Liver (tissue), 9 donors: ENCODE measurements around the gene USP40. TPM values are rescaled to one million over a fixed set of nuclear protein-coding genes. Genes with fewer than 3 reads are reported as not detected.

Source experiments
- DNase-seq: peaks from one replicate; pipeline ENCODE4 v3.0.0-alpha.2; 2017; ENCODE audit warnings: low spot score
- H3K27ac ChIP-seq, 2 donors: one replicate each; pipeline ENCODE4 v1.7.0; 2013; ENCODE audit warnings: inconsistent platforms in 2 of 2, low read length in 2 of 2, control low read depth in 1 of 2, low read depth in 1 of 2, mild to moderate bottlenecking in 1 of 2
- H3K27me3 ChIP-seq, 4 donors: one replicate each; pipeline versions ENCODE4 v1.6.1 to v1.7.0; 2013; ENCODE audit warnings: low read length in 3 of 4, inconsistent platforms in 1 of 4, mild to moderate bottlenecking in 1 of 4, moderate library complexity in 1 of 4; ENCODE audit not compliant: control insufficient read depth in 4 of 4, insufficient read depth in 4 of 4
- H3K36me3 ChIP-seq, 4 donors: one replicate each; pipeline versions ENCODE4 v1.6.1 to v1.7.0; 2013; ENCODE audit warnings: low read length in 3 of 4, mild to moderate bottlenecking in 3 of 4, low read depth in 1 of 4, moderate library complexity in 1 of 4; ENCODE audit not compliant: control insufficient read depth in 4 of 4, insufficient read depth in 3 of 4
- H3K4me1 ChIP-seq, 4 donors: one replicate each; pipeline versions ENCODE4 v1.6.1 to v1.7.0; 2013; ENCODE audit warnings: low read length in 3 of 4, mild to moderate bottlenecking in 3 of 4, moderate library complexity in 1 of 4; ENCODE audit not compliant: control insufficient read depth in 4 of 4, insufficient read depth in 4 of 4
- H3K4me3 ChIP-seq, 3 donors: one replicate each; pipeline versions ENCODE4 v1.6.1 to v1.7.0; 2013; ENCODE audit warnings: low read length in 3 of 3, control low read depth in 1 of 3, low read depth in 1 of 3, mild to moderate bottlenecking in 1 of 3
- H3K9ac ChIP-seq, 2 donors: one replicate each; pipeline ENCODE4 v1.7.0; 2013; ENCODE audit warnings: low read length in 2 of 2, mild to moderate bottlenecking in 2 of 2, moderate library complexity in 2 of 2, control low read depth in 1 of 2, low read depth in 1 of 2
- H3K9me3 ChIP-seq, 4 donors: one replicate each; pipeline versions ENCODE4 v1.6.1 to v1.7.0; 2013; ENCODE audit warnings: low read length in 3 of 4; ENCODE audit not compliant: control insufficient read depth in 4 of 4
- CTCF ChIP-seq: fragments of 150-350 bp; IDR thresholded peaks from 2 replicates; pipeline ENCODE4 v1.5.1; 2017; ENCODE audit warnings: improper control_type of control experiment, low read depth, low read length; ENCODE audit not compliant: missing input control
- EGR1 ChIP-seq, 2 donors: IDR thresholded peaks; 2 replicates each; pipeline ENCODE4 v1.6.1; 2016 to 2018; ENCODE audit warnings: antibody characterized with exemption in 2 of 2, low read depth in 2 of 2
- FOXA1 ChIP-seq: IDR thresholded peaks from 2 replicates; pipeline ENCODE4 v1.6.1; 2016; ENCODE audit warnings: antibody characterized with exemption
- FOXA2 ChIP-seq: IDR thresholded peaks from 2 replicates; pipeline ENCODE4 v1.6.1; 2016; ENCODE audit warnings: antibody characterized with exemption
- GABPA ChIP-seq, 2 donors: IDR thresholded peaks in 1 of 2; conservative IDR thresholded peaks in 1 of 2; 2 replicates each; pipeline ENCODE4 v1.6.1; 2016; ENCODE audit warnings: antibody characterized with exemption in 2 of 2, mild to moderate bottlenecking in 1 of 2, moderate library complexity in 1 of 2
- HNF4A ChIP-seq, 2 donors: conservative IDR thresholded peaks; 2 replicates each; pipeline ENCODE4 v1.6.1; 2016; ENCODE audit warnings: antibody characterized with exemption in 2 of 2, mild to moderate bottlenecking in 2 of 2
- HNF4G ChIP-seq: IDR thresholded peaks from 2 replicates; pipeline ENCODE4 v1.6.1; 2016; ENCODE audit warnings: antibody characterized with exemption
- JUND ChIP-seq, 2 donors: IDR thresholded peaks; 2 replicates each; pipeline ENCODE4 v1.6.1; 2016; ENCODE audit warnings: antibody characterized with exemption in 2 of 2
- MAX ChIP-seq: IDR thresholded peaks from 2 replicates; pipeline ENCODE4 v1.6.1; 2016; ENCODE audit warnings: antibody characterized with exemption
- NR2F2 ChIP-seq: IDR thresholded peaks from 2 replicates; pipeline ENCODE4 v1.6.1; 2016; ENCODE audit warnings: antibody characterized with exemption
- RAD21 ChIP-seq, 2 donors: IDR thresholded peaks; 2 replicates each; pipeline ENCODE4 v1.6.1; 2016; ENCODE audit warnings: antibody characterized with exemption in 2 of 2, mild to moderate bottlenecking in 2 of 2
- RXRA ChIP-seq, 2 donors: IDR thresholded peaks; 2 replicates each; pipeline ENCODE4 v1.6.1; 2017 to 2018; ENCODE audit warnings: antibody characterized with exemption in 2 of 2, mild to moderate bottlenecking in 1 of 2
- SP1 ChIP-seq: IDR thresholded peaks from 2 replicates; pipeline ENCODE4 v1.6.1; 2018; ENCODE audit warnings: antibody characterized with exemption, mild to moderate bottlenecking
- TAF1 ChIP-seq: conservative IDR thresholded peaks from 2 replicates; pipeline ENCODE4 v1.6.1; 2016; ENCODE audit warnings: antibody characterized with exemption, mild to moderate bottlenecking
- YY1 ChIP-seq: IDR thresholded peaks from 2 replicates; pipeline ENCODE4 v1.6.1; 2016; ENCODE audit warnings: antibody characterized with exemption, mild to moderate bottlenecking
- ZBTB33 ChIP-seq: IDR thresholded peaks from 2 replicates; pipeline ENCODE4 v1.6.1; 2016; ENCODE audit warnings: antibody characterized with exemption
- WGBS: extraction: QIAGEN DNeasy Blood & Tissue Kit; methylation state at CpG from one replicate; pipeline ENCODE4 v1.1.7; 2013; 5-methylcytosine and 5-hydroxymethylcytosine counted together
- polyA plus RNA-seq, 2 donors: library from polyadenylated mRNA; stranded (reverse) in 1 of 2; unstranded in 1 of 2; fragments of 200-250 nt in 1 of 2; fragments of >200 nt in 1 of 2; fragmentation: Nextera tagmentation in 1 of 2; extraction: Ambion mirVana in 1 of 2; gene quantifications; one replicate each; pipeline versions ENCODE4 v1.2.1 to v1.2.3, GENCODE V29; 2013 to 2015
- total RNA-seq, 2 donors: library from RNA; depleted of rRNA; stranded (reverse); fragments of >200 nt; gene quantifications; one replicate each; pipeline ENCODE4 v1.2.3, GENCODE V29; 2014
- TF ChIP-seq, protein P1 (sequence below): IDR thresholded peaks from 2 replicates; pipeline ENCODE4 v1.6.1; 2016; ENCODE audit warnings: antibody characterized with exemption
- TF ChIP-seq, protein P2 (sequence below): IDR thresholded peaks from 2 replicates; pipeline ENCODE4 v1.6.1; 2016; ENCODE audit warnings: antibody characterized with exemption, mild to moderate bottlenecking
- donor health status: healthy.
- donor health status: healthy.
- donor health status: healthy.
- donor health status: healthy.
- donor health status: healthy.

The USP40 gene
- total and polyA plus RNA-seq, 4 donors: 12.0 to 29.0 (median 17.1) TPM

DNA sequence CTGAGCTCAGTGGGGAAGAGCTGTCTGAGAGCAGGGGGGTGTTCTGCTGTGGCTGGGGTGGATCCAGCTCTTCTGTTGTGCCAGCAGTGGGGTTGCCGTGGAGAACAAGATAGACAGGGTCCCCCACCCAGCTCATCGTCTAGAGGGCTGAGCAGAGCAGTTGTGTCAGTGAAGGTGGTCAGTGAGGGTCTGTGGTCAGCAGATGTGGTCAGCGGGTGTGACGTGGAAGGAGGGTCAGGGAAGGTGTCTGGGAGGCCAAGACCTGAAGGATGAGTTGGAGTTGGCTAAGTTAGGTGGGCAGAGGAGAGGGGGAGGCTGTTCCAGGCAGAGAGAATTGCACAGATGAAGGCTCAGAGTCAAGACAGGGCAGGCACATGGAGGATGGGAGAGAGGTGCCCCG is 109.2 kb downstream of the USP40 start:
- no peak for TF ChIP-seq RXRA (IDR thresholded peaks at IDR 0.05)
- no peak for TF ChIP-seq NR2F2
- TF ChIP-seq ZBTB33: no peak
- TF ChIP-seq JUND (IDR thresholded peaks at IDR 0.05): no peak
- no peak for TF ChIP-seq FOXA1
- TF ChIP-seq CTCF: no peak
- TF ChIP-seq YY1: no peak
- TF ChIP-seq, protein P1, sequence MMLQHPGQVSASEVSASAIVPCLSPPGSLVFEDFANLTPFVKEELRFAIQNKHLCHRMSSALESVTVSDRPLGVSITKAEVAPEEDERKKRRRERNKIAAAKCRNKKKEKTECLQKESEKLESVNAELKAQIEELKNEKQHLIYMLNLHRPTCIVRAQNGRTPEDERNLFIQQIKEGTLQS: no peak
- TF ChIP-seq HNF4A (conservative IDR thresholded peaks at IDR 0.05): no peak
- TF ChIP-seq TAF1: no peak
- no peak for TF ChIP-seq MAX
- TF ChIP-seq HNF4G: no peak
- TF ChIP-seq FOXA2: no peak
- TF ChIP-seq, protein P2, sequence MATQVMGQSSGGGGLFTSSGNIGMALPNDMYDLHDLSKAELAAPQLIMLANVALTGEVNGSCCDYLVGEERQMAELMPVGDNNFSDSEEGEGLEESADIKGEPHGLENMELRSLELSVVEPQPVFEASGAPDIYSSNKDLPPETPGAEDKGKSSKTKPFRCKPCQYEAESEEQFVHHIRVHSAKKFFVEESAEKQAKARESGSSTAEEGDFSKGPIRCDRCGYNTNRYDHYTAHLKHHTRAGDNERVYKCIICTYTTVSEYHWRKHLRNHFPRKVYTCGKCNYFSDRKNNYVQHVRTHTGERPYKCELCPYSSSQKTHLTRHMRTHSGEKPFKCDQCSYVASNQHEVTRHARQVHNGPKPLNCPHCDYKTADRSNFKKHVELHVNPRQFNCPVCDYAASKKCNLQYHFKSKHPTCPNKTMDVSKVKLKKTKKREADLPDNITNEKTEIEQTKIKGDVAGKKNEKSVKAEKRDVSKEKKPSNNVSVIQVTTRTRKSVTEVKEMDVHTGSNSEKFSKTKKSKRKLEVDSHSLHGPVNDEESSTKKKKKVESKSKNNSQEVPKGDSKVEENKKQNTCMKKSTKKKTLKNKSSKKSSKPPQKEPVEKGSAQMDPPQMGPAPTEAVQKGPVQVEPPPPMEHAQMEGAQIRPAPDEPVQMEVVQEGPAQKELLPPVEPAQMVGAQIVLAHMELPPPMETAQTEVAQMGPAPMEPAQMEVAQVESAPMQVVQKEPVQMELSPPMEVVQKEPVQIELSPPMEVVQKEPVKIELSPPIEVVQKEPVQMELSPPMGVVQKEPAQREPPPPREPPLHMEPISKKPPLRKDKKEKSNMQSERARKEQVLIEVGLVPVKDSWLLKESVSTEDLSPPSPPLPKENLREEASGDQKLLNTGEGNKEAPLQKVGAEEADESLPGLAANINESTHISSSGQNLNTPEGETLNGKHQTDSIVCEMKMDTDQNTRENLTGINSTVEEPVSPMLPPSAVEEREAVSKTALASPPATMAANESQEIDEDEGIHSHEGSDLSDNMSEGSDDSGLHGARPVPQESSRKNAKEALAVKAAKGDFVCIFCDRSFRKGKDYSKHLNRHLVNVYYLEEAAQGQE: no peak
- no peak for TF ChIP-seq RAD21 (IDR thresholded peaks at IDR 0.05)
- TF ChIP-seq EGR1 (IDR thresholded peaks at IDR 0.05; ENCODE audit: low read depth in 2 of 2): no peak
- TF ChIP-seq GABPA (IDR thresholded peaks at IDR 0.05 in 1 of 2, conservative IDR thresholded peaks at IDR 0.05 in 1 of 2): no peak
- TF ChIP-seq SP1: no peak
- Histone ChIP-seq H3K4me1 (no peaks in the 10 kb centered on the region), H3K27ac (no peak overlapping the region), H3K27me3 (no peaks in the 10 kb centered on the region), H3K9ac (no peak overlapping the region), H3K36me3 (peaks cover 7 to 79% (median 47%) of the 10 kb centered on the region in 4 donors), H3K4me3 (no peak overlapping the region), H3K9me3 (no peaks in the 10 kb centered on the region)
- 96% methylated on average over 5 of the region's 5 CpGs for WGBS
- no peak for DNase-seq
